Esophagus mucosa (tissue), 1 donor: ENCODE results near the gene OSBPL5. TPM values are rescaled to one million over a fixed set of nuclear protein-coding genes. Genes with fewer than 3 reads are reported as not detected.

Experiments used
- ATAC-seq: fragments of 200-7000 bp; cut with Tn5 transposase; one replicate; pipeline ENCODE4 v1.9.1; 2020
- total RNA-seq: library from RNA; stranded (reverse); gene quantifications from one replicate; pipeline ENCODE4 v1.2.4, GENCODE V29; 2023
- donor health status: DM: yes; HTN: yes; CAD: no.

The OSBPL5 gene
- total RNA-seq: 13.4 TPM

- peak; percentile 56 for ATAC-seq
Observed at GRCh38 chr11:3165152-3165705, at the start of gene OSBPL5. TSS of gene OSBPL5 (minus strand) at chr11:3165310. CDS start at chr11:3129148, 36,162 bp downstream.

- no peak for ATAC-seq
Observed at GRCh38 chr11:3214420-3214699, 49.2 kb upstream of the OSBPL5 start.

GRCh38 chr11:3213659-3214419 is 48.7 kb upstream of the OSBPL5 start:
- no peak for ATAC-seq

GRCh38 chr11:3208272-3208671 is 43.2 kb upstream of the OSBPL5 start:
- no peak for ATAC-seq

GRCh38 chr11:3207526-3208189 is 42.5 kb upstream of the OSBPL5 start:
- no peak for ATAC-seq

- ATAC-seq: no peak
Observed at GRCh38 chr11:3206922-3207204, 41.8 kb upstream of the OSBPL5 start.

- ATAC-seq: no peak
Observed at GRCh38 chr11:3206156-3206921, 41.2 kb upstream of the OSBPL5 start.

GRCh38 chr11:3205261-3206155 is 40.4 kb upstream of the OSBPL5 start:
- no peak for ATAC-seq

- no peak for ATAC-seq
Observed at GRCh38 chr11:3204141-3205015, 39.3 kb upstream of the OSBPL5 start.

- ATAC-seq: no peak
Observed at GRCh38 chr11:3203221-3204043, 38.3 kb upstream of the OSBPL5 start.

GRCh38 chr11:3202759-3203158 is 37.6 kb upstream of the OSBPL5 start:
- no peak for ATAC-seq

GRCh38 chr11:3202305-3202704 is 37.2 kb upstream of the OSBPL5 start:
- ATAC-seq: no peak

GRCh38 chr11:3201677-3202181 is 36.6 kb upstream of the OSBPL5 start:
- no peak for ATAC-seq

- ATAC-seq: no peak
Observed at GRCh38 chr11:3201112-3201581, 36.0 kb upstream of the OSBPL5 start.

GRCh38 chr11:3200388-3201111 is 35.4 kb upstream of the OSBPL5 start:
- no peak for ATAC-seq

GRCh38 chr11:3199537-3200295 is 34.6 kb upstream of the OSBPL5 start:
- no peak for ATAC-seq

GRCh38 chr11:3198815-3199214 is 33.7 kb upstream of the OSBPL5 start:
- no peak for ATAC-seq

GRCh38 chr11:3197878-3198528 is 32.9 kb upstream of the OSBPL5 start:
- no peak for ATAC-seq
